GM23338 (cell line): Measurements from ENCODE around the gene DPEP3. TPM values are rescaled to one million over a fixed set of nuclear protein-coding genes. Genes with fewer than 3 reads are reported as not detected.

Experiments
- ATAC-seq: fragments of 200-7000 bp; cut with Tn5 transposase; 3 replicates; pipeline ENCODE4 v1.9.1; 2020
- DNase-seq: peaks from one replicate; pipeline ENCODE4 v3.0.0-alpha.2; 2015; ENCODE audit warnings: low spot score
- H2AFZ ChIP-seq: fragments of 200-600 bp; sonication (generic); 2 replicates; pipeline ENCODE4 v1.8.0; 2016; ENCODE audit warnings: antibody characterized with exemption, mild to moderate bottlenecking, moderate library complexity
- H3F3A ChIP-seq: fragments of 200-600 bp; sonication (generic); replicated peaks from 2 replicates; pipeline ENCODE4 v1.8.0; 2017; ENCODE audit warnings: antibody characterized with exemption, mixed run types, low read depth
- H3K27ac ChIP-seq: fragments of 200-600 bp; sonication (generic); 2 replicates; pipeline ENCODE4 v1.6.1; 2016; ENCODE audit warnings: low read depth
- H3K27me3 ChIP-seq: fragments of 200-600 bp; sonication (generic); 2 replicates; pipeline ENCODE4 v1.8.0; 2016; ENCODE audit warnings: mild to moderate bottlenecking, mixed run types, moderate library complexity; ENCODE audit not compliant: insufficient read depth
- H3K36me3 ChIP-seq: fragments of 200-600 bp; sonication (generic); 2 replicates; pipeline ENCODE4 v1.8.0; 2016; ENCODE audit warnings: mild to moderate bottlenecking; ENCODE audit not compliant: insufficient read depth
- H3K4me1 ChIP-seq: fragments of 200-600 bp; sonication (generic); 2 replicates; pipeline ENCODE4 v1.8.0; 2016; ENCODE audit warnings: mild to moderate bottlenecking, moderate library complexity; ENCODE audit not compliant: insufficient read depth
- H3K4me2 ChIP-seq: fragments of 200-600 bp; sonication (generic); 2 replicates; pipeline ENCODE4 v1.7.1; 2017; ENCODE audit warnings: mixed run types
- H3K4me3 ChIP-seq: fragments of 200-600 bp; sonication (generic); 2 replicates; pipeline ENCODE4 v1.6.1; 2016; ENCODE audit warnings: mixed run types
- H3K79me2 ChIP-seq: fragments of 200-600 bp; sonication (generic); replicated peaks from 2 replicates; pipeline ENCODE4 v1.8.0; 2017; ENCODE audit warnings: mild to moderate bottlenecking; ENCODE audit not compliant: insufficient read depth
- H3K9me2 ChIP-seq: fragments of 200-600 bp; sonication (generic); 2 replicates; pipeline ENCODE4 v1.8.0; 2017; ENCODE audit not compliant: insufficient read depth
- H4K20me1 ChIP-seq: fragments of 200-600 bp; sonication (generic); replicated peaks from 2 replicates; pipeline ENCODE4 v1.8.0; 2017; ENCODE audit warnings: mild to moderate bottlenecking; ENCODE audit not compliant: insufficient read depth
- H3K27ac Mint-ChIP-seq: 2 replicates; pipeline ENCODE4 v1.8.0; 2020; ENCODE audit warnings: inconsistent platforms, mild to moderate bottlenecking, moderate library complexity, mixed read lengths
- H3K27me3 Mint-ChIP-seq: 3 replicates; pipeline ENCODE4 v1.8.0; 2022; ENCODE audit warnings: low read depth, mild to moderate bottlenecking, moderate library complexity, mixed read lengths, inconsistent platforms; ENCODE audit not compliant: insufficient read depth, poor library complexity
- H3K36me3 Mint-ChIP-seq: 3 replicates; pipeline ENCODE4 v1.8.0; 2021; ENCODE audit warnings: low read depth, mild to moderate bottlenecking, inconsistent platforms, moderate library complexity, mixed read lengths
- H3K4me1 Mint-ChIP-seq: 3 replicates; pipeline ENCODE4 v1.8.0; 2020; ENCODE audit warnings: mild to moderate bottlenecking, inconsistent platforms, mixed read lengths
- H3K4me3 Mint-ChIP-seq: 3 replicates; pipeline ENCODE4 v1.8.0; 2021; ENCODE audit warnings: moderate library complexity, mild to moderate bottlenecking, inconsistent platforms, mixed read lengths
- H3K9me3 Mint-ChIP-seq: 3 replicates; pipeline ENCODE4 v1.8.0; 2020; ENCODE audit warnings: moderate library complexity, mild to moderate bottlenecking, inconsistent platforms, mixed read lengths
- CREB1 ChIP-seq: fragments of 250-450 bp; sonication (Bioruptor Pico); IDR thresholded peaks from 2 replicates; pipeline ENCODE4 v1.5.0; 2020; ENCODE audit warnings: low read depth, mild to moderate bottlenecking, moderate library complexity
- CTCF ChIP-seq, 2 experiments: fragments of 200-600 bp in 1 of 2; sonication (generic) in 1 of 2; conservative IDR thresholded peaks; 2 replicates each; pipeline versions ENCODE4 v1.5.1 to v1.6.1; 2016 to 2017; ENCODE audit warnings: antibody characterized with exemption in 2 of 2, low read depth in 2 of 2, mild to moderate bottlenecking in 2 of 2, moderate library complexity in 1 of 2
- EZH2phosphoT487 ChIP-seq: fragments of 200-600 bp; sonication (generic); IDR thresholded peaks from one replicate; pipeline ENCODE4 v1.8.1; 2018; ENCODE audit warnings: antibody characterized with exemption; ENCODE audit not compliant: unreplicated experiment
- NANOG ChIP-seq: IDR thresholded peaks from 2 replicates; pipeline ENCODE4 v1.6.1; 2016; ENCODE audit warnings: antibody characterized with exemption, borderline replicate concordance
- POLR2AphosphoS5 ChIP-seq: IDR thresholded peaks from 2 replicates; pipeline ENCODE4 v1.6.1; 2016; ENCODE audit warnings: antibody characterized with exemption, low read depth
- STAT1 ChIP-seq: IDR thresholded peaks from one replicate; pipeline ENCODE4 v1.6.1; 2016; ENCODE audit warnings: antibody characterized with exemption; ENCODE audit not compliant: unreplicated experiment
- ZNF114 ChIP-seq: fragments of 250-450 bp; sonication (Bioruptor Pico); IDR thresholded peaks from 2 replicates; pipeline ENCODE4 v1.5.0; 2020; ENCODE audit warnings: mild to moderate bottlenecking, moderate library complexity
- ZNF462 ChIP-seq: fragments of 250-450 bp; sonication (Bioruptor Pico); IDR thresholded peaks from 2 replicates; pipeline ENCODE4 v1.5.0; 2020; ENCODE audit warnings: mild to moderate bottlenecking, moderate library complexity
- polyA plus RNA-seq: library from polyadenylated mRNA; unstranded; fragments of >200 nt; fragmentation: Nextera tagmentation; extraction: Ambion mirVana; gene quantifications from 2 replicates; pipeline ENCODE4 v1.2.1, GENCODE V29; 2016
- total RNA-seq: library from RNA; depleted of rRNA; stranded (reverse); fragments of >200 nt; shearing (Covaris generic); gene quantifications from 2 replicates; pipeline ENCODE4 v1.2.3, GENCODE V29; 2014
- TF ChIP-seq, protein P1 (sequence below): IDR thresholded peaks from 2 replicates; pipeline ENCODE4 v1.6.1; 2016; ENCODE audit warnings: antibody characterized with exemption

DPEP3 gene
- total and polyA plus RNA-seq, 2 experiments from 2014 or later: 8.8 to 18.4 TPM

DNA sequence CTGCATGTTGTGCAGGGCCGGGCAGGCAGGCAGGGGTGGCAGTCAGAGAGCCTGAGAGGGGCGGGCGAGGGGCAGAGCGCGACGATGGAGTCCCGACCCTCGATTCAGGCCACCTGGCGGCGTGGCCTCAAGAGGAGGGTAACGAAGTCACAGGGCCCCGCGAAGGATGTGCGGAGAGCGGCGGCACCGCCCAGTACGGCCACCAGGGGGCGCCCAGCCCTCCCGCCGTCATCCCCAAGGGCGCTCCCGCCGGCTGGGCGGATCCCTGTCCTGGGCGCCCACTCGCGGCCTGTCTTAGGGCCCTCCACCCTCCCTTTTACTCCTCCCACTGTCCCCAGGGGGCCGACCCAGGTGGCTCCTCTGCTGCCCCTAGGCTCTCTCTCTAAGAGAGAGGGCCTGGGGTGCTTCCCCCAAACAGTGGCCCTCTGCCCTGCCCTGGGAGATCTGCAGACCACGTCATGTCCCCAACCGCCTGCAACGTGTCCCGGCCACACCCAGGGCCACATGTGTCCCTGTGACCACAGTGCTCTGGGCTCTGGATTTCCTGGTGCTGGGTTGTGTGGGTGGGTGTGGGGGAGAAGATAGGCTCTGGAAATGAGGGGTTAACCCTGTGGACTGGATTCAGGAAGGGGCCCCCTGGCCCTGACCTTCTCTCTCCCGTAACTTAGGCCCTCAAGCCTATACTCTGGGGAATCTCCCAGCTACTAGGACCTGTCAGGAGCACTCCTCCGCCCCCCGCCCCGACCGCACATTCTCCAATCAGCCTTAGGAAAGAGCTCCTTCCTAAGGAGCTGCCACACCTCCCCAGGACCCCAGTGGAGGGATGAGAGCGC is 13.1 kb upstream of the DPEP3 start:
- TF ChIP-seq CTCF (conservative IDR thresholded peaks at IDR 0.05; ENCODE audit: low read depth in 2 of 2) (peak; percentile 76 to 93), ZNF114 (no peak), CREB1 (CRISPR knock-in tag) (peak; percentile 69; the same call in 1 of the 2 replicates), NANOG (no peak), STAT1 (no peak)
- no peaks in the 10 kb centered on the region for H3K4me1 ChIP-seq
- Mint-ChIP-seq H3K27ac (no peak overlapping the region), H3K36me3 (no peaks in the 10 kb centered on the region), H3K4me1 (no peaks in the 10 kb centered on the region), H3K9me3 (no peaks in the 10 kb centered on the region; the same call in 2 of the 3 replicates), H3K4me3 (no peak overlapping the region), H3K27me3 (peaks cover 15% of the 10 kb centered on the region)
- H4K20me1 ChIP-seq: no peaks in the 10 kb centered on the region
- no peak overlapping the region for H3K27ac ChIP-seq
- H3F3A ChIP-seq: no peaks in the 10 kb centered on the region
- H3K27me3 ChIP-seq: peaks cover 3% of the 10 kb centered on the region; the same call in 1 of the 2 replicates
- H2AFZ ChIP-seq: peak overlapping the region; percentile 96
- H3K36me3 ChIP-seq: no peaks in the 10 kb centered on the region
- peak overlapping the region; percentile 66; the same call in 1 of the 2 replicates for H3K4me2 ChIP-seq
- DNase-seq (peak; percentile 88), ATAC-seq (peak; percentile 94)
- no peaks in the 10 kb centered on the region for H3K79me2 ChIP-seq
- no peaks in the 10 kb centered on the region for H3K9me2 ChIP-seq
- H3K4me3 ChIP-seq: peak overlapping the region; percentile 32; the same call in 1 of the 2 replicates

- ATAC-seq (peak; percentile 24; the same call in 2 of the 3 replicates), DNase-seq (peak; percentile 24)
- Mint-ChIP-seq H3K27me3 (peaks cover 20% of the 10 kb centered on the region), H3K4me3 (no peak overlapping the region), H3K27ac (no peak overlapping the region), H3K9me3 (peaks cover 4% of the 10 kb centered on the region; the same call in 1 of the 3 replicates), H3K4me1 (no peaks in the 10 kb centered on the region), H3K36me3 (no peaks in the 10 kb centered on the region)
- Histone ChIP-seq H2AFZ (peak overlapping the region; percentile 96), H3K4me1 (no peaks in the 10 kb centered on the region), H3K27ac (no peak overlapping the region), H3K4me3 (no peak overlapping the region), H3F3A (no peaks in the 10 kb centered on the region), H3K79me2 (no peaks in the 10 kb centered on the region), H3K9me2 (peaks cover 3% of the 10 kb centered on the region; the same call in 1 of the 2 replicates), H3K4me2 (peak overlapping the region; percentile 66; the same call in 1 of the 2 replicates), H3K36me3 (no peaks in the 10 kb centered on the region), H4K20me1 (no peaks in the 10 kb centered on the region), H3K27me3 (peaks cover 3% of the 10 kb centered on the region; the same call in 1 of the 2 replicates)
- TF ChIP-seq NANOG (no peak), STAT1 (no peak), EZH2phosphoT487 (no peak), ZNF462 (no peak), POLR2AphosphoS5 (no peak), CREB1 (CRISPR knock-in tag) (no peak)
- TF ChIP-seq, protein P1, sequence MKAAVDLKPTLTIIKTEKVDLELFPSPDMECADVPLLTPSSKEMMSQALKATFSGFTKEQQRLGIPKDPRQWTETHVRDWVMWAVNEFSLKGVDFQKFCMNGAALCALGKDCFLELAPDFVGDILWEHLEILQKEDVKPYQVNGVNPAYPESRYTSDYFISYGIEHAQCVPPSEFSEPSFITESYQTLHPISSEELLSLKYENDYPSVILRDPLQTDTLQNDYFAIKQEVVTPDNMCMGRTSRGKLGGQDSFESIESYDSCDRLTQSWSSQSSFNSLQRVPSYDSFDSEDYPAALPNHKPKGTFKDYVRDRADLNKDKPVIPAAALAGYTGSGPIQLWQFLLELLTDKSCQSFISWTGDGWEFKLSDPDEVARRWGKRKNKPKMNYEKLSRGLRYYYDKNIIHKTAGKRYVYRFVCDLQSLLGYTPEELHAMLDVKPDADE: no peak
Observed at GRCh38 chr16:67992661-67993206, 12.4 kb upstream of the DPEP3 start.
